COLO668 (cell line): ENCODE results near the gene MYL6B.
A peak's percentile ranks its signal among the peaks of the same experiment; 100 is the strongest.
"Not testable (repeated sequence)": the region's sequence is repeated elsewhere in the genome, so short reads cannot be mapped to it uniquely, and the experiment has no call there.

Source experiments
- DNase-seq: peaks from one replicate; lab custom pipeline; 2025; ENCODE audit not compliant: unreplicated experiment; lab: John Stamatoyannopoulos, UW

MYL6B gene

GRCh38 chr12:56163533-56164344 is 11.4 kb downstream of the MYL6B start:
- no peak for DNase-seq

DNA sequence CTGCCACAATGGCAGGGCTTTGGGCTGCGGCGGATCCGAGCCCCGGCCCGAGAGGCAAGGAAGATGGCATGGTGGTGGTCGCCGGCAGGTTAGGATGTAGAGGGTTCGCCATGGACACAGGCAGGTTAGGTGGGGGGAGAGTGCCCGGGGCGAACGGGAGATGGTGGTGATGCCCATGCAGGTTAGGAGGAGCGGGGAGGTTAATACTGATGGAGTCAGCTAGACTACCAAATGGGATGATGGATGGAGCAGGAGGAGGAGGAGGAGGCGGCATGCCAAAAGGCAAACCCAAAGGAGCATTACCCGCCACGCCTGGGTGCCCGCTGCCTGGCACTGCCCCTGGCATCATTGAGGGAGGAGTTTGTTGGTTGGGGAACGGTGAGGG is 11.9 kb downstream of the MYL6B start:
- no peak for DNase-seq

DNA sequence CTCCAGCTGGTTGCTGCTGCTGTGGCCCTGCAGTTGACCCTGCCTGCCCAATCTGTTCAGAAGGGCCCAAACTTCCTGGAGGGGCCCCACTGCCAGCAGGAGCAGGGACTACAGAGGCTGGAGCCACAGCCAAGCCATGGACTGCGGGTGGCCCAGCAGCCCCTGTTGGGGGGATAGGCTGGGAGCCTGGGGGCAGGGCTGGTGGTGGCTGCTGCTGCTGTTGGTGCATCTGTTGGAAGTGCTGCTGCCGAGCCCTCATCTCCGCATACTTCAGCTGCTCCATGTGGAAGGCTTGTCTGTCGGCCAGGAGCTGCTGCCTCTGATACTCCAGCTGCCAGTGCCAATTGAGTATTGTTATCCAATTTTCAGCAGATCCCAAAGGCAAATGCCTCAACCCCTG is 13.0 kb downstream of the MYL6B start:
- DNase-seq = no peak

- DNase-seq = no peak
These were observed 16.9 kb downstream of the MYL6B start for GRCh38 chr12:56169229-56169759.

DNA sequence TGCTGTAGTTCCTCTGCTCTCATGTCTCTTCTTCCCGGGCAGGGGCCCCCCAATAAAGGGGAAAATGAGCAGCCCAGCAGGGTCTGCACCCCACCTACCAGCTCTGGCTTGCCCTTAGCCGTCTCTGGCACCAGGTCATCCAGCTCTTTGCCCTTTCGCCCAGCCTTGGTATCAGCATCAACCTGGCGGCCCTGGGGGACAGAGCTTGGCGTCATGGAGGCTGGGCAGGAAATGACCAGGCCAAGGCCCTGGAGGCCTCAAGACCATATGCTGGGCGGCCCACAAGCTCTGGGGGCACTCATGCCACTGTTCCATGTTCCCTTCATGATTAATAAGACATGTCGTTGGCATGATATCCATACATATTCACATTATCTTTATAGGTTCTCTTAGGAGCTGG is 20.5 kb downstream of the MYL6B start:
- DNase-seq = no peak

DNA sequence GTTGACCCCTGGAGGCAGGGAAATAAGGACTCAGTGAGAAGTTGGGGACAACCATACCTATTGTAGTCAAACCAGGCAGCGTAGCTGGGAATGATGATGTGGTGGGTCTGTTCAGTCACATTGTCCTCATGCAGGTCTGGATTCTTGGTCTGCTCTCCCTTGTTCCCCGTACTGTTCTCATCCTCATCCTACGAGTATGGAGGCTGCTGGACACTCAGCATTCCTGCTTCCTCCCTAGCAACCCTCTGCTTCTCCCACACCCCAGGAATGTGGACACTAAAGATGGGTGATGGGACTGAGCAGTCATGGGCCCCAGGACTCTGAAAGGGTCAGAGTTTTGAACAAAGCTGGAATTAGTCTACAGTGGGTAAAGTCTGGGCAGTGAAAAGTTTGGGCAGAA is 26.0 kb downstream of the MYL6B start:
- no peak for DNase-seq

GRCh38 chr12:56186957-56187356 is 34.6 kb downstream of the MYL6B start:
- no peak for DNase-seq

- DNase-seq = no peak
These were observed 35.9 kb downstream of the MYL6B start for GRCh38 chr12:56188131-56188777.

DNA sequence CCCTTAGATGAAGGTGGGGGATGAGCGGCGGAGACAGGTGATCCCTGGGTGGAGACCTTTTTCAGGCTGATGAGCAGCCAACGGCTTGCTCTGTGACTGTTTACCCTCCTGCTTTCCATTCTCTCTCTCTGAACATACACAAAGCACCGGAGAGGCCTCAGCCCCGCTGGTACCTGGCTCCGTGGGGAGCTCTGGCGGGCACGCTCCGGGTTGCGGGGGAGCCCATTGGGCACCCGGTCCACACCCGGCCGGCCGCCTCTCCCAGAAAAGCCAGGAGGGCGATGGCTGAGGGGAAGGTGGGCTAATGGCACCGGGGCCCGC is 36.4 kb downstream of the MYL6B start:
- peak; percentile 34 for DNase-seq

DNA sequence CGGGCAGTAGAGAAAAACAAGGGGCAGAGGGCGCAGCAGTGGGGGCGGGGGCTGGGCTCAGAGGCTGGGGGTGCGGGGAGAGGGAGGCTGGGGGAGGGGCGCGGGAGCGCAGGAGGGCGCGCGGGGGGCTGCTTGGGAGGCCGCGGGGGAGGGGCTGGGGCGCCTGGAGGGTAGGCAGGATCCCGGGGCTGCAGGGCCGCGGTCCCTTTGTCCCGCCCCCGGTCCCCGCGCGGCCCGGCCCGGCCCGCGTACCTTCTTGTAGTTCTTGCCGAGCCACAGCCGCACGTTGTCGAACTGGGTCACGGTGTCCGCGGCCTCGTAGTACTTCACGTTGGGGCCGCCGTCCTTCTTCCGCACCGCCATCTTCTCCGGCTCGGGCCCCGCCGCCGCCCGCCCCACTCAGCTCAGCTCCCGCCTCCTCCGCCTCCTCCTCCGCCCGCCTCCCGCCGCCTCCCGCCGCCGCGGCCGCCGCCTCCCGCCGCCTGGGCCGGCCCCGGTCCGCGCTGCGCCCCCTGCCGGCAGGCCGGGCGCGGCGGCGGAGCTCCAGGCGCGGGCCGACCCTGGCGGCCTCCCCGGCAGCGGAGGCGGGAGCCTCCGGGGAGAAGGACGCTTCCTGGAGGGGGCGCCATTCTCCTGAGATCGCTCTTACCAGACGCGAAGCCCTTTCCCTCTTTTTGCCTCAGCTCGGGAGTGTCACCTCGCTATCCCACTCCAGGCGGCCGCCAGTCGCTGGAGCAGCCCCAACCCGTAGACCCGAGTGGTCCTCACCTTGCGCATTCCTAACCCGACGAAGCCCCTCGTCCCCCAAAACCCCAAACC is 36.9 kb downstream of the MYL6B start, which contains the start of gene SMARCC2:
TSS of gene SMARCC2 (minus strand) at position 385 of the 819 bp plus-strand sequence. CDS start at position 363, 22 bp downstream.
- DNase-seq = peak; percentile 88

DNA sequence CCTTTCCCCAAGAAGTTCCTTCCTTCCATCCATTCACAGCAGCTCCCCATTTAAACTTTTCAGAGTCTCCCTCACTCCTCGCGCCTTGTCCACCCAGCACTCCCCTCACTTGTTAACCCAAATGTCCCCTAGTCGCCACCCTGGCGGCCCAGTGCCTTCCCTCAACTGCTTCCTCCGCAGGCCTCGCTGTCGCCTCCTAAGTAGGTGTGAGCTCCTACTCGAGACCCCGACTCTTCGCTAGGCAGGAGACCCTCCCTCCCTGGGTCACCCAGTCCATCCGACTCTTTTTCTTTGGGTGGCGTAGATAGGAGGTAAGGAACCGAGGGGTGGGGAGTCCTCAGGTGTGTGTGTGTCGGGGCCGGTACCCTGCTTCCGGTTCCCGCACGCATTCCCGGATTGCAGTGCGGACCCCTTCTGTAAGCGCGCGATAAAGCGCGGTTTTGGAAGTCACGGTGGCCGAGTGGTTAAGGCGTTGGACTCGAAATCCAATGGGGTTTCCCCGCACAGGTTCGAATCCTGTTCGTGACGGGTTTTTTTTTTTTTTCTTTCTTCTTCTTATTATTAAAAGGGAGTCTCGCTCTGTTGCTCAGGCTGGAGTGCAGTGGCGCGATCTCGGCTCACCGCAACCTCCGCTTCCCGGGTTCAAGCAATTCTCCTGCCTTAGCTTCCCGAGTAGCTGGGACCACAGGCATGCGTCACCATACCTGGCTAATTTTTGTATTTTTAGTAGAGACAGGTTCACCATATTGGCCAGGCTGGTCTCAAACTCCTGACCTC is 37.7 kb downstream of the MYL6B start:
- peak; percentile 80 for DNase-seq

- DNase-seq = no peak
These were observed 38.3 kb downstream of the MYL6B start for GRCh38 chr12:56190695-56191155.

DNA sequence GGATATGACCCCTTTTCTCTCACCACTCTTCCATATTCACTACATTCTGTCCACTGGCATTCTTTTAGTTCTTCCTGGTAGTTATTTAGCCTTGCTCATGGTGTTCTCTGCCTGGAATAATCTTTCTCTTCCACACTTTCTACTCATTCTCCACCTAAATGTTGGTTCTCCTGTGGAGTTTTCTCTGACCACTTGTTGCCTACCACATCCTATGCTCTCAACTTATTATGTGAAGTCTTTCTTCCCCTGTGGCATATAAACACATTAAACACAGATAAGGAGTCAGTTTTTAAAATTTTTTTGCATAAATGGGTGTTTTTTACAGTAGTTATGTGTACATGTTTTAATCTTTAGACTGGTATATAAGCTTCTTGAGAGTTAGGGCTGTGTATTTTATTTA is 40.2 kb downstream of the MYL6B start:
- DNase-seq = no peak

DNA sequence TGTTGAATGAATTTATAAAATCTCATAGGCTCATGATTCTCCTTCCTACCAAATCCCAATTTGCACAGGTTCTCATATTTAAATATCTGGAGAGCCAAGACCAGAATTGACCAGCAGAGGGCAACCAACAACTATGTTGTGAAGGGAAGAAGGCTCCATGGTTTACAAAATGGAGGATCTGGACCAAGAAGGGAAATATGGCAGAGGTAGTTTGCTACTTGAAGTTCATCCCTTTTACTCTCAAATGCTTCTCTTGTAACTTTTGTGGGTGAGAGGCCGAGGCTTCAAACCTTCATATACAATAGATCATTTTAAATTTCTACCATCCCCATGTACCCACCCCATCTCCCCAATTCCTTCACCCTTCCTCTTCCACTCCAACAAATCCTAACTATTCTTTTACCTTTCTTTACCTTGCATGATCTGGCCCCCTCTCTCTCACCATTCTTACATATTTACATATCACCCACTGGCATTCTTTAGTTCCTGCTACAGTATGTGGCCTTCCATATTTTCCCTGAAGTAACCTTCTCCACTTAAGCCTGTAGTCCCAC is 40.7 kb downstream of the MYL6B start:
- peak; percentile 75 for DNase-seq

DNA sequence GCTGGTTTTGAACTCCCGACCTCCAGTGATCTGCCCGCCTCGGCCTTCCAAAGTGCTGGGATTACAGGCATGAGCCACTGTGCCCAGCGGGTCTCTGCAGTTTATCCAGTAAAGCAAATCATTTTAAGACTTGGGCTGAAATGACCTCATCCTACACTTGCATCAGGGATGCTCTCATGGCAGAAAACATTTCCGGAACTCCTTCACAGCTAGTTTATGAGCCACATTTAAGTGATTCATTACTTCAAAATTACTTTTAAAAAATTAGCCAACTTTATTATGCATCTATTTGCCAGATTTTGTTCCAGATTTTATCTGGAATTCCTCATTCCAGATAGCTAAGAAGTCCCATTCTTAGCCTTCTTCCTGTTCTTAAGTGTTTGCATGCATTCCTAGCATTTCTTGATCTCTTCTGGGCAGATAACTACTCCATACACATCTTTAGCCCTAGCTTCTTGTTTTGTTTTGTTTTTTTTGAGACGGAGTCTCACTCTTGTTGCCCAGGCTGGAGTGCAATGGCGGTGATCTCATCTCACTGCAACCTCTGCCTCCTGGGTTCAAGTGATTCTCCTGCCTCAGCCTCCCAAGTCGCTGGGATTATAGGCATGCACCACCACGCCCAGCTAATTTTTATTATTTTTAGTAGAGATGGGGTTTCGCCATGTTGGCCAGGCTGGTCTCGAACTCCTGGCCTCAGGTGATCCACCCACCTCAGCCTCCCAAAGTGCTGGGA is 44.6 kb downstream of the MYL6B start:
- DNase-seq = not testable (repeated sequence)

DNA sequence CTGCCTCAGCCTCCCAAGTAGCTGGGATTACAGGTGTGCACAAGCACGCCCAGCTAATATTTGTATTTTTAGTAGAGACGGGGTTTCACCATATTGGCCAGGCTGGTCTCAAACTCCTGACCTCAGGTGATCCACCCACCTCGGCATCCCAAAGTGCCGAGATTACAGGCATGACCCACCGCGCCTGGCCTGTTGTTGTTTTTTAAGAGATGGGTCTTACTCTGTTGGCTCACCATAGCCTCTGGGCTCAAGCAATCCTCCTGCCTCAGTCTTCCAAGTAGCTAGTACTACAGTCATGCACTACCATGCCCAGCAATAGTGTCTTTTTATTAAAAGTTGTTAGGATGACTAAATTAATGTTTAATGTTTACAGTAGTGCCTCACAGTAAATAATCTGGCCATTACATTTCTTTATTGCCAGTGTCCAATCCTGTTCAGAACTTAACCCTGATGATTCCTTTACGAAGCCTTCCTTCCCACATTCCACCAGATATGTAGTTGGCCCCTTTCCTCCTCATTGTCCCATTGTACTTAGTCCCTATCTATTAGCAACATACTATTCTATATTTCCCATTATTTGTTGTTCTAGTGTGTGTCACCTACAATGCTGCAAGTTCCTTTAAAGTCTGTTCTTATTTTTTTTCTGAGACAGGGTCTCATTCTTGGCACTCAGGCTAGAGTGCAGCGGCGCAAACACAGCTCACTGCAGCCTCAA is 45.7 kb downstream of the MYL6B start:
- DNase-seq = no peak

DNA sequence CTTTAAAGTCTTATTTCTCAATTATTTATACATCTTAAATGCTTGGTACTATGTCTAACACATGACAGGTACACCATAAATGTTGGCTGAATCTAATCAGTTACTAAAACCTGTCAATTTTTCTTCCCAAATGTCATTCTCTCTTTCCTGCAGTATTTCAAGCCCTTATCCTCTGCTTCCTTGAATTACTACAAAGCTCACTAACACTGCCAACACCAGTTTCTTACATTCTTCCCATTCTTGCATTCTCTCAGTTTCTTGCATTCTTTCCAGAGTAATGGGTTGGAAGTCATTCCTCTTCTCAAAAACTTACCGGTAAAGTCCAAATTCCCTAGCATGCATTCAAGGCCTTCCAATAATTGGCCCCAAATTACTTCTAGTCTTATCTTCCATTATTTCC is 46.4 kb downstream of the MYL6B start:
- no peak for DNase-seq

DNA sequence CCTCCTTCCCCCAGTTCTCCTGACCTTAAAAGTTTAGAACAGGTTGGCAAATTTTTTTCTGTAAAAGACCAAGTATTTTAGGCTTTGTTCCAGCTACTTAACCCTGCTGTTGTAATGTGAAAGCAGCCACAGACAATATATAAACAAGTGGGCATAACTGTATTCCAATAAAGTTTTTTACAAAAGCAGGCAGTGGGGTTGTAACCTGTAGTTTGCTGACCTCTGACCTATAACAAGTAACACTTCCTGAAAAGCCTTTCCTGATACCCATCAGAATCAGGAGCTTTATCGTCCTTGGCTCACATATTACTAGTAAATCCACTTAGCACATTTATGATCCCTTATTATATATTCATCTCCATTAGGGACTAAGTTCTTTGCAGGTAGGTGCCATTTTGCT is 50.0 kb downstream of the MYL6B start:
- no peak for DNase-seq

GRCh38 chr12:56202838-56203237 is 50.5 kb downstream of the MYL6B start:
- DNase-seq = no peak
